OCI-LY7 (cell line): Measurements from ENCODE around the gene WWOX.

Experiments
- CTCF ChIP-seq: fragments of 200-600 bp; sonication (generic); conservative IDR thresholded peaks from 2 replicates; pipeline ENCODE4 v1.5.1; 2014; ENCODE audit warnings: mild to moderate bottlenecking, antibody characterized with exemption, low read length, moderate library complexity, mixed read lengths
- EZH2phosphoT487 ChIP-seq: fragments of 200-600 bp; sonication (generic); IDR thresholded peaks from 2 replicates; pipeline ENCODE4 v1.6.1; 2018; ENCODE audit warnings: low read depth, borderline replicate concordance, mild to moderate bottlenecking, mixed run types, antibody characterized with exemption, low read length, moderate library complexity, mixed read lengths

GRCh38 chr16:78735337-78735736, 635.9 kb downstream of the WWOX start:
- TF ChIP-seq CTCF = no peak
- no peak for TF ChIP-seq EZH2phosphoT487
